Measurements from ENCODE around the gene LRRC49. TPM values are rescaled to one million over a fixed set of nuclear protein-coding genes. Genes with fewer than 3 reads are reported as not detected.
"Not testable (repeated sequence)": the region's sequence is repeated elsewhere in the genome, so short reads cannot be mapped to it uniquely, and the experiment has no call there.

The LRRC49 gene
- total RNA-seq, 1 donor from 2014 or later, result not detected

DNA sequence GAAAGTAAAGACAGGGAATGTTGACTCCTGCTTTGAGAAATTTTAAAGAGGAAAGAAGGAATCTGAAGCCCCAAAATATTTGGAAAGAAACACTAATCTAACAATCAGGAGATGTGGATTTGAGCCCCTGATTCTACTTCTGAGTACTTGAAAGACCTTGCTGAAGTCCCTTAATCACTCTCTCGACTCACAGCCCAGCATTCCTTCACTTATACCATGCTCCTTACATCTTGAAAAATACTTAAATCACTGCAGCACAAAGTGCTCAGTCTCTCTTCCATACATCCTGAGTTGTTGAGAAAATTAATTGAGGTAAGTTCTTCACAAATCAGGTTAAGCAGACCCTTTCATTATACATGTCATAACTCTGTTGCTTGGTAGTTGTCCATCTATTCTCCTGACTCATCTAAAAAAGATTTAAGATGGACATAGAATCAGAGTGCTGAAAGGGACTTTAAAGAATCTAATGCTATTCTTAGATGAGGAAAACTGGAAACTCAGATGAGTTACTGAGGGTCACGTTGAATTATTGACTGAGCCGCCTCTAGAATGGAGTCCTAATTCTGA, 149.8 kb downstream of the LRRC49 start:
- Mint-ChIP-seq H3K9me3 (no peaks in the 10 kb centered on the region), H3K4me3 (no peak overlapping the region), H3K27me3 (ENCODE audit: insufficient read depth) (peaks cover 2% of the 10 kb centered on the region), H3K4me1 (ENCODE audit: low read depth) (no peaks in the 10 kb centered on the region), H3K27ac (no peak overlapping the region), H3K36me3 (ENCODE audit: low read depth) (no peaks in the 10 kb centered on the region)
- intact Hi-C loops (cut with micrococcal nuclease), result no loop called here
- no peak for DNase-seq (ENCODE audit: low spot score)

DNA sequence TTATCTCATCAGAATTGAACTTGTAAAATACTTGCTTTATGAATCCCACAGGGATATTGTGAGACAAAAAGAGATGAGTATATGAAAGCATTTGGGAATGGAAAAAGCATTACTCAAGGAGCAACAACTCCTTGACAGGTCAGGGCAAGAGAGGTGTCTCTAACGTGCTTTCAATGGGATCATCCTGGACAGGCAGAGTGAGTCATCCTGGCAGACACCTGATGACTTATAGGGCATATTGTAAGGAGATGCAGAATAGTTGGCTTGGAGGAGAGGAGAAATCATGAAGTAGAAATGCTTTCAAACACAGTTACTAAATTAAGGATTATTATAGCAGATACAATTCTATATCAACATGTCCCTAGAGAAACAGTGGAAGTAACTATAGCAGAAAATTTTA, 150.7 kb downstream of the LRRC49 start:
- Mint-ChIP-seq H3K27me3 (ENCODE audit: insufficient read depth) (peaks cover 2% of the 10 kb centered on the region), H3K27ac (no peak overlapping the region), H3K4me3 (no peak overlapping the region), H3K36me3 (ENCODE audit: low read depth) (no peaks in the 10 kb centered on the region), H3K9me3 (no peaks in the 10 kb centered on the region), H3K4me1 (ENCODE audit: low read depth) (no peaks in the 10 kb centered on the region)
- DNase-seq (ENCODE audit: low spot score), result no peak
- intact Hi-C loops (cut with micrococcal nuclease), result no loop called here

DNA sequence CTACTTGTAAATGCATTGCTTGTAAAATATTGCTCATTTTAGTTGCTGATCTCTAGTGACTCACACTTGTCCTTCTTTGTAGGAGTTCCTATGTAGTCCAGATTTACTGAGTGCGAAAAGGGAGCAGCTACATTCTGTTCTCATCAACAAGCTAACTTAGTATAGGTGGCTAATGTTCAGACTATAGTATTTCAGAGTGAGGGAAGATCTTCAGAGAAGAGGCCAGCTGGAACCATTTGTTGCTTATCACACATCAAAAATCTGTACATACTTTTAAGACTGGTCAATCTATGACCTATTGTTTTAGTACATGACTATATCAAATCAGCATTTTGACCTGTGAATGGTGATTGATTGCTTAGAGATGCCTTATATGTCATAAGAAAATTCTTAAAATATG, 151.4 kb downstream of the LRRC49 start:
- Mint-ChIP-seq H3K36me3 (ENCODE audit: low read depth) (no peaks in the 10 kb centered on the region), H3K4me3 (no peak overlapping the region), H3K27me3 (ENCODE audit: insufficient read depth) (peaks cover under 1% of the 10 kb centered on the region), H3K27ac (no peak overlapping the region), H3K4me1 (ENCODE audit: low read depth) (no peaks in the 10 kb centered on the region), H3K9me3 (no peaks in the 10 kb centered on the region)
- no peak for DNase-seq (ENCODE audit: low spot score)
- intact Hi-C loops (cut with micrococcal nuclease), result no loop called here

DNA sequence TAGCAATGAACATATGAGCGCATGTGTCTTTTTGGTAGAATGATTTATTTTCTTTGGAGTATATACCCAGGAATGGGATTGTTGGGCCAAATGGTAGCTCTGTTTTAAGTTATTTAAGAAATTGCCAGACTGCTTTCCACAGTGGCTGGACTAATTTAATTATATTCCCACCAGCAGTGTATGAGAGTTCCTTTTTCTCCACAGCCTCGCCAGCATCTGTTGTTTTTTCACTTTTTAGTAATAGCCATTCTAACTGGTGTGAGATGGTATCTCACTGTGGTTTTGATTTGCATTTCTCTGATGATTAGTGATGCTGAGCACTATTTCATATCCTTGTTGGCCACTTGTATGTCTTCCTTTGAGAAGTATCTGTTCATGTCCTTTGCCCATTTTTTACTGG, 153.5 kb downstream of the LRRC49 start:
- H3K4me1 Mint-ChIP-seq (ENCODE audit: low read depth); H3K27me3 Mint-ChIP-seq (ENCODE audit: insufficient read depth); H3K4me3 Mint-ChIP-seq; DNase-seq (ENCODE audit: low spot score); H3K9me3 Mint-ChIP-seq; intact Hi-C loops (cut with micrococcal nuclease); H3K27ac Mint-ChIP-seq; H3K36me3 Mint-ChIP-seq (ENCODE audit: low read depth): not testable (repeated sequence)

DNA sequence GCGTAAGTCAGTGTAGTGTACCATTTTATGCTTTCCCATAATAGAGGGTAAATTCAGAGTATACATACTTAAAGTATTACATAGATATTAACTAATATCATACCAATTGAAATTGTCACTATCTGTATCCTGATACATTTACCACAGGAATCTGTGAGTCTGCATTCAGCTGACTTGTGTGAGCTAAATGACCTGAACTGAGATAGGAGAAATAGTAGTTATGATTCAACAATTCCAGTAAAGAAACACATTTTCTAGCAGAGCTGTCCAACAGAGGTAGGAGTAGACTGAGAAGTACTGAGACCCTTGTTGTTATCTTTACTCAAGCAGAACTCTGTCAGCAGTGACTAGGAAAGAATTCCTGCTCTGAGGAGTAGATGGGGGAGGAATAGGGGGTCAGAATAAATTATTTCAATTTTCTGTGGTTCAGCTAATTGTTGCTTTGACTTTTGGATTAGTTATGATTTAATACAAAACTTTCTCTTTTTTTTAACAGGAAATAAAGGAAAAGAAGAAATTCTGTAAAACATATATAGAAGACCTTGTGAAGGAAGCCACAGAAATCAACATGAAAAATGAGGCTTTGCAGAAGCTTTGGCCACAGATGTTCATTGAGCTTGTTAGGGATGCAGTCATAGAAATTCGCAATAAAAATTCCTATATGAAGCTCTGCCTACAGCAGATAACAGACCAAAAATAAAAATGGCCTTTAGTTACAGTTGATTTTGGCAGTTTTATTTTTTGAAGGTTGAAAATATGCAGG, 156.5 kb downstream of the LRRC49 start:
- Mint-ChIP-seq H3K4me3 (no peak overlapping the region), H3K9me3 (no peaks in the 10 kb centered on the region), H3K27ac (no peak overlapping the region), H3K36me3 (ENCODE audit: low read depth) (no peaks in the 10 kb centered on the region), H3K4me1 (ENCODE audit: low read depth) (no peaks in the 10 kb centered on the region), H3K27me3 (ENCODE audit: insufficient read depth) (no peaks in the 10 kb centered on the region)
- intact Hi-C loops (cut with micrococcal nuclease), result no loop called here
- DNase-seq (ENCODE audit: low spot score), result no peak

DNA sequence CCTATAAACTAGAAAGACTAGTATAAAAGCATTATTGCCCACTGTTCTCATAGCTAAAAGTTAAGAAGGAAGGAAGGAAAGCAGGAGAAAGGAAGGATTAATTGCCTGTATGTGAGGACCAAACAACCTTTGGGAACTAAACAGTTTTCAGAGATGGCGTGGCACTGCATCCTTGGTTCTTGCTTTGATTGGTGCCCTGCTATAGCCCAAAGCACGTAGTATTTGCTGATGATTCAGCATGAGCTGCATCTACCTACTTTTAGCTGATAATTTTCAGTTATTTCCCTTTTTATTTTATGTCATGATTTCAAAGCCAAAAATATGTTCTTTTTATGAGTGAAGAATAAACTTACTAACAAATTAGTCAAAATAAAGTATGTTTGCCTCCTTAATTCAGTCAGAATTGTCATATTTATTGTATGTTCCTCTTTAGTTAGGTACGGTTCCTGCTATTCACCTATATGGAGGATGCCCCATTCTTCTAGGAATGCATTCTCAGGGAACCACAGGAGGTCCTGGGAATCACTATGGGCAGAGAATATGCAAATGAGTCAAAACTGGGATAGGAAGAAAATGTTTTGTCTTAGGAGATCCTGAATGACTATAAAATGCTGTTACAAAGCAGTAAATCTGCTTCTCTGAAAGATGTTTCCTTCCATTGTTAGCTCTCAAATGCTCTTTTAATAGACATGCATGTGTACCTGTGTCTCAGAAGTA, 157.2 kb downstream of the LRRC49 start:
- no peaks in the 10 kb centered on the region for H3K27me3 Mint-ChIP-seq (ENCODE audit: insufficient read depth)
- DNase-seq (ENCODE audit: low spot score), result no peak
- no peak overlapping the region for H3K4me3 Mint-ChIP-seq
- no peak overlapping the region for H3K27ac Mint-ChIP-seq
- no peaks in the 10 kb centered on the region for H3K4me1 Mint-ChIP-seq (ENCODE audit: low read depth)
- H3K9me3 Mint-ChIP-seq, result no peaks in the 10 kb centered on the region
- H3K36me3 Mint-ChIP-seq (ENCODE audit: low read depth), result no peaks in the 10 kb centered on the region
- intact Hi-C loops (cut with micrococcal nuclease), result no loop called here

DNA sequence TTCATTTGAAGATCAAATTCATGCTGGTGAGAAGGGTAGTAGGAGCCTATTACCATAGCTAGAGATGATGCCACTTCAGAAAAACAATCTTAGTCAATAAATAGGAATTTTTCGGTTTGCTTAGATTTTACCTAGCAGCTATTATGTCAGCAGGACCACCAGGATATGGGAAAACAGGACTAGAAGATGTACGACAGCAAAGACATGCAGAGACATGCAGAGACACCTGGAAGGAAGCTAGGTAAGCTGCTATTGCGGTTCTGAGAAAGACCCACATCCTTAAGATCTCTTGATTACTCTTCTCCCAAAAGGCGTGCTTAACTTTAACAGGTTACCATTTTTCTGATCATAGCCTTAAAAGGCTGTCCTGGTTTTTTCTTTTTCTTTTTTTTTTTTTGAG, 157.8 kb downstream of the LRRC49 start:
- intact Hi-C loops (cut with micrococcal nuclease), result no loop called here
- Mint-ChIP-seq H3K27ac (no peak overlapping the region), H3K27me3 (ENCODE audit: insufficient read depth) (no peaks in the 10 kb centered on the region), H3K36me3 (ENCODE audit: low read depth) (no peaks in the 10 kb centered on the region), H3K9me3 (no peaks in the 10 kb centered on the region), H3K4me3 (no peak overlapping the region), H3K4me1 (ENCODE audit: low read depth) (no peaks in the 10 kb centered on the region)
- no peak for DNase-seq (ENCODE audit: low spot score)

DNA sequence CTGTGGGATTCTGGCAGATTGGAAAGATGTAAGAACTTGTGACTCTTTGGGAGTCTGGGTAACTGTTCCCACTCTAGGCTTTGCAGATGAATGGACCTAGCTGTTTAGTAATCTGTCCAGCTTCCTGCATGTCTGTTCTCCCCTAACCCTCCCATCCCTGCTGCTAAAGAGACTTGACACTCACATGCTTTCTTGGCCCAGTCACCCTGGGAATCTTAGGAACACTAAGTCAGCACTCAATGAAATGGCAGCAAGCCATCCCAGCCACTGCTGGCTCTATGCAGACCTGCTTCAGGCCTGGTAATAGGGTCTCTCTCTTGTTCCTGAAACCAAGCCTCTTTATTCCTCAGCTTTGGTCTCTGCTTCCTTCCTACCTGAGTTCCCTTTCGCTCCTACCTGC, 158.9 kb downstream of the LRRC49 start:
- no peak overlapping the region for H3K27ac Mint-ChIP-seq
- no peak overlapping the region for H3K4me3 Mint-ChIP-seq
- intact Hi-C loops (cut with micrococcal nuclease), result no loop called here
- no peaks in the 10 kb centered on the region for H3K36me3 Mint-ChIP-seq (ENCODE audit: low read depth)
- H3K9me3 Mint-ChIP-seq, result no peaks in the 10 kb centered on the region
- H3K27me3 Mint-ChIP-seq (ENCODE audit: insufficient read depth), result no peaks in the 10 kb centered on the region
- no peaks in the 10 kb centered on the region for H3K4me1 Mint-ChIP-seq (ENCODE audit: low read depth)
- no peak for DNase-seq (ENCODE audit: low spot score)

DNA sequence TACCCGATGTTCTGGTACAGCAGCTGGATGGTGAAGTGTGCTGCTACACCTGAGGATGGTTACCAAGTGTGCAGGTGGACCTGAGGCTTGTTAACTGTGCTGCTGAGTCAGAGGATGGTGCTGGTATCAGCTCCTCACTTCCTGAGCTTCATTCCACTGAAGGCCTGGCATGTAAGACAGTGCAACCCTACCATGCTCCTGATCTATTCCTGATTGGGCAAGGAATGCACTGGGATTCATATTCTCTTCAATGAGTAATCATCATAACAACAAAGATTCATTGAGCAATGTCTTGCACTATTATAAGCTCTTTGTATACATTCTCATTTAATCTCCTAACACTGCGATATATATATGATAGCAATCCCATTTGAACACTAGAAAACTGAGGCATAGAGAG, 159.7 kb downstream of the LRRC49 start:
- intact Hi-C loops (cut with micrococcal nuclease), result no loop called here
- DNase-seq (ENCODE audit: low spot score), result no peak
- no peak overlapping the region for H3K27ac Mint-ChIP-seq
- H3K27me3 Mint-ChIP-seq (ENCODE audit: insufficient read depth), result no peaks in the 10 kb centered on the region
- H3K36me3 Mint-ChIP-seq (ENCODE audit: low read depth), result no peaks in the 10 kb centered on the region
- H3K4me1 Mint-ChIP-seq (ENCODE audit: low read depth), result no peaks in the 10 kb centered on the region
- H3K4me3 Mint-ChIP-seq, result no peak overlapping the region
- H3K9me3 Mint-ChIP-seq, result no peaks in the 10 kb centered on the region

DNA sequence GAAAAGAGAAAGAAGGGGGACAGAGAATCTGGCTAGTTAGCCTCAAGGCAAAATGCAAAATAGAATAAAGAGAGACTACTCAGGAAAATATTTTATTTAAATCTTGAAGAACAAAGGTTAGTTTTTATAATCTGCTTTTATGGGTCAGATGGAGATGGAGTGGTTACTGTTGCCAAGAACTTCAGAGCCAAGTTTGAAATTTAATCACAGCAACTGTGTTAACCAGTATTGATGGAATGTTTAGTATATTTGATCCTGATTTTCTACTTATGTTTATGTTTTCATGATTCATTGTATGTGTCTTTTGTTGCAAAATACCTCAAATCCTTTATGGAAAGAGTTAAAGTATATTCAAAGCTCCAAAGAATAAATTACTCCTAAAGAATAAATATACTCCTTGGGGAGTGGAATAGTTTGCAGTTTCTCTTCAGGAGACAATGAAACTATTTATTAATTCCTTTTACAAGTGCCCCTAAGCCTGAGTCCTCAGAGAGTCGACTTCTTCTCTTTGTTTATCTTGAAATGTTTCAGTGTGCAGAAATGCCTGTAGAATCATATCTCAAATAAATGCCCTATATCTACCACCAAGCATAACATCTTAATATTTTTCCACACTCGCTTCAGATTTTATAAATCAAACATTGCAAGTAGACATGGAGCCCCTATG, 161.8 kb downstream of the LRRC49 start:
- Mint-ChIP-seq H3K4me3 (no peak overlapping the region), H3K9me3 (no peaks in the 10 kb centered on the region), H3K27me3 (ENCODE audit: insufficient read depth) (peaks cover 2% of the 10 kb centered on the region), H3K36me3 (ENCODE audit: low read depth) (no peaks in the 10 kb centered on the region), H3K4me1 (ENCODE audit: low read depth) (no peaks in the 10 kb centered on the region), H3K27ac (no peak overlapping the region)
- intact Hi-C loops (cut with micrococcal nuclease), result no loop called here
- no peak for DNase-seq (ENCODE audit: low spot score)

DNA sequence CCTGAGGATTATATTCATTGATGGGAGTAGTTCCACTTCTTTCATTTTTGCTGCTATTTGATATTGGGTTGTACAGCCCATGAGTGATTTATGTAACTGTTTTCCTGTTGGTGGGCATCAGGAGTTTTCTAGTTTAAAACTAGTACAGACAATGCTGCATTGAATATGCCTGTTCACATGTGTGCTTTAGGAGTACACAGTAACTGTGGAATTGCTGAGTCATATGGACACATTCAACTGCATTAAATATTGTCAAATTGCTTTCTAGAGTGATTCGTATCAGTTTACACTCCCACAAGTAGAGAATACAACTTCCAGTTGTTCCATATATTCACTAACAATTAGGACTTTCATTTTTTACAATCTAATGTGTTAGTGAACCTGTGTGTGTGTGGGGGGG, 162.8 kb downstream of the LRRC49 start:
- intact Hi-C loops (cut with micrococcal nuclease), result no loop called here
- no peaks in the 10 kb centered on the region for H3K9me3 Mint-ChIP-seq
- H3K27me3 Mint-ChIP-seq (ENCODE audit: insufficient read depth), result peaks cover 5% of the 10 kb centered on the region
- no peak for DNase-seq (ENCODE audit: low spot score)
- no peaks in the 10 kb centered on the region for H3K36me3 Mint-ChIP-seq (ENCODE audit: low read depth)
- no peaks in the 10 kb centered on the region for H3K4me1 Mint-ChIP-seq (ENCODE audit: low read depth)
- H3K4me3 Mint-ChIP-seq, result no peak overlapping the region
- no peak overlapping the region for H3K27ac Mint-ChIP-seq

DNA sequence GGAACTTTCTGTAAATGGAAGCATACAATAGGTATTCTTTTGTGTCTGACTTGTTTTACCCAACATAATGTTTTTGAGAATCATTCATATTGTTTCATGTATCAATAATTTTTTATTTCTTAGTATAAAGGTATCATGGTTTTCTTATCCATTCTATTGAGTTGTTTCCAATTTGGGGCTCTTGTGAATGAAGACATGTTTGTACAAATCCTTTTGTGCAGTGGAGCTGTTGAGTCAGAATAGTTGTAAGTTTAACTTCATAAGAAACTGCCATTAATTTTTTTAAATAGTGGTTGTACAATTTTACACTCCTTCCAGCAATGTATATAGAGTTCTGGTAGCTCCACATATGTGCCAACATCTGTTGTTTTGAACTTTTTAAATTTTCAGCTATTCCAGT, 163.5 kb downstream of the LRRC49 start:
- Mint-ChIP-seq H3K27me3 (ENCODE audit: insufficient read depth) (peaks cover 5% of the 10 kb centered on the region), H3K4me3 (no peak overlapping the region), H3K36me3 (ENCODE audit: low read depth) (no peaks in the 10 kb centered on the region), H3K9me3 (no peaks in the 10 kb centered on the region), H3K4me1 (ENCODE audit: low read depth) (no peaks in the 10 kb centered on the region), H3K27ac (no peak overlapping the region)
- intact Hi-C loops (cut with micrococcal nuclease), result no loop called here
- no peak for DNase-seq (ENCODE audit: low spot score)

DNA sequence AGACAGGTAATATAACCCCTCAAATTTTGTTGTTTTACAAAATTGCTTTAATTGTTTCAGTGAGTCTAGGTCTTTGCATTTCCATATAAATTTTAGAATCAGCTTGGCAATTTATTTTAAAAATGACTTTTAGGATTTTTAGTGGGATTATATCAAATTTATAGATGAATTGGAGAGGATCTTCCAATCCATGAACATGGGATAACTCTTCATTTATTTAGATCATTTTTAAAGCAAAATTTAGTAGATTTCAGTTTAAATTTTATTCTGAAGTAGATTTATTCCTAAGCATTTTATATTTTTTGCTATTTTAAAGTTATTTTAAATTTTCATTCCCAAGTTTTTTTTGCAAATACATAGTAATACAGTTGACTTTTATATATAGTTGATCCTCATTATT, 164.5 kb downstream of the LRRC49 start:
- H3K27ac Mint-ChIP-seq, result no peak overlapping the region
- DNase-seq (ENCODE audit: low spot score), result no peak
- intact Hi-C loops (cut with micrococcal nuclease), result no loop called here
- H3K4me3 Mint-ChIP-seq, result no peak overlapping the region
- no peaks in the 10 kb centered on the region for H3K9me3 Mint-ChIP-seq
- H3K36me3 Mint-ChIP-seq (ENCODE audit: low read depth), result no peaks in the 10 kb centered on the region
- no peaks in the 10 kb centered on the region for H3K4me1 Mint-ChIP-seq (ENCODE audit: low read depth)
- peaks cover 5% of the 10 kb centered on the region for H3K27me3 Mint-ChIP-seq (ENCODE audit: insufficient read depth)

All from activated T-helper 1 cell treated with anti-CD3 and anti-CD28 coated beads, Interleukin-12 subunit alpha, Interleukin-12 subunit beta, Interleukin-2, Interleukin-4 antibody, amounts not matched to agents 30 ng/mL and 10 ng/mL and 1 ng/mL, durations not matched to agents 14 hours and 24 hours and 36 hours (primary cell).